ENCODE measurements around the gene SLA2.
A peak's percentile ranks its signal among the peaks of the same experiment; 100 is the strongest.
"Not testable (repeated sequence)": the region's sequence is repeated elsewhere in the genome, so short reads cannot be mapped to it uniquely, and the experiment has no call there.

SLA2 gene, protein sequence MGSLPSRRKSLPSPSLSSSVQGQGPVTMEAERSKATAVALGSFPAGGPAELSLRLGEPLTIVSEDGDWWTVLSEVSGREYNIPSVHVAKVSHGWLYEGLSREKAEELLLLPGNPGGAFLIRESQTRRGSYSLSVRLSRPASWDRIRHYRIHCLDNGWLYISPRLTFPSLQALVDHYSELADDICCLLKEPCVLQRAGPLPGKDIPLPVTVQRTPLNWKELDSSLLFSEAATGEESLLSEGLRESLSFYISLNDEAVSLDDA

GRCh38 chr20:36645998-36646397 is at the start of gene SLA2:
TSS of gene SLA2 (minus strand) at chr20:36646196. CDS start at chr20:36641335, 4,861 bp downstream.
- in situ Hi-C loops (cut with HindIII; ENCODE audit: low pct_ligation_motif_present, low pct_unique_long_range_greater_than_20kb, low sequenced_read_pairs), result no loop called here
- no peak for DNase-seq

DNA sequence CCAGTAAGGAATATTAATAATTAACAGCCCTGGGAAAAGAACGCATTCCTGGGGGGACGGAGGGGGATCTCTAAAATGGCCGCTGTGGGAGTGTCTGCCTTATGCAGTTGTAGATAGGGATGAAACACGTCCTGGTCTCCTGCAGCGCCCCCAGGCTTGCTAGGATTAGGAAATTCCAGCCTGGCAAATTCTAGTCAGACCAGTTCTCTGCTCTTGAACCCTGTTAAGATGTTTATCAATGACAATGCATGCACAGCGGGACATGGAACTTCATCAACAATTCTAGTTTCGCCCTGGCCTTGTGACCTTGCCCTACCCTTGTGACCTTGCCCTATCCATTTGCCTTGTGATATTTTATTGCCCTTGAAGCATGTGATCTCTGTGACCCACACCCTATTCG is 49.5 kb upstream of the SLA2 start:
- in situ Hi-C loops (cut with HindIII; ENCODE audit: low pct_ligation_motif_present, low pct_unique_long_range_greater_than_20kb, low sequenced_read_pairs); DNase-seq: not testable (repeated sequence)

DNA sequence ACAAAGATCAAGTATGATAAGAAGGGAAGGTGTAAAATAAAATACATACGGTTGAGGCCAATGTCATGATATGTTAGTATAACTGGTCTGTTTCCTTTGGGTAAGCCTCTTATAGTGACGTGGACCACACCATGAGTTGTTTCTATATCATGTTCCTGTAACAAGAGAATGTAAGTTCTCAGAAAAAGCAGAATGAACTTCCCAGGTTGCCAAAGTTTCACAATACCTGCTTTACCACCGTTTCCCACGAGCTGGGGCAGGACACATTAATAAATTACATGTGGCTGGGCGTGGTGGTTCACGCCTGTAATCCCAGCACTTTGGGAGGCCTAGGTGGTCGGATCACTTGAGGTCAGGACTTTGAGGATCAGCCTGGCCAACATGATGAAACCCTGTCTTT is 42.6 kb upstream of the SLA2 start:
- in situ Hi-C loops (cut with HindIII; ENCODE audit: low pct_ligation_motif_present, low pct_unique_long_range_greater_than_20kb, low sequenced_read_pairs), result no loop called here

DNA sequence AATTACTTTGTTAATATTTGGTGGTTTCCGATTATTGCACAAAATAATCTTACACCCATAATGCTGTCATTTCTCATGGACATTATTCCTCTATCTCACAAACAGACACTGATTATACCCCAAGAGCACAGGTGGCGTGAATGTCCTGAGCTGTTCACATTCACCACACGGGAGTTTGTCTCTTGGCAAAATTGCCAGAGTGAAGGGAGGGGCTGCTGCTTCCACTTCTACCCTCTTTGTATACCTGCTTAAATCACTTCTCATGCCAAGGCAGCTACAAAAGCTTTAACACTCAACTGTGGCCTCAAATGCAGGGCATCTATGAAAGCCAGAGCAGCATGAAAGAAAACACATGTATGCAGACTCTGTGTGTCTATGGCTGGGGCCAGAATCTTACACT is 41.9 kb upstream of the SLA2 start:
- in situ Hi-C loops (cut with HindIII; ENCODE audit: low pct_ligation_motif_present, low pct_unique_long_range_greater_than_20kb, low sequenced_read_pairs), result no loop called here
- no peak for DNase-seq

More for the DNA sequence above, 42.6 kb upstream of the SLA2 start:
- no peak for DNase-seq

- in situ Hi-C loops (cut with HindIII; ENCODE audit: low pct_ligation_motif_present, low pct_unique_long_range_greater_than_20kb, low sequenced_read_pairs), result no loop called here
- no peak for DNase-seq
Measured at GRCh38 chr20:36686944-36687343, 40.9 kb upstream of the SLA2 start.

GRCh38 chr20:36686504-36686903 is 40.5 kb upstream of the SLA2 start:
- no peak for DNase-seq
- in situ Hi-C loops (cut with HindIII; ENCODE audit: low pct_ligation_motif_present, low pct_unique_long_range_greater_than_20kb, low sequenced_read_pairs), result no loop called here

DNA sequence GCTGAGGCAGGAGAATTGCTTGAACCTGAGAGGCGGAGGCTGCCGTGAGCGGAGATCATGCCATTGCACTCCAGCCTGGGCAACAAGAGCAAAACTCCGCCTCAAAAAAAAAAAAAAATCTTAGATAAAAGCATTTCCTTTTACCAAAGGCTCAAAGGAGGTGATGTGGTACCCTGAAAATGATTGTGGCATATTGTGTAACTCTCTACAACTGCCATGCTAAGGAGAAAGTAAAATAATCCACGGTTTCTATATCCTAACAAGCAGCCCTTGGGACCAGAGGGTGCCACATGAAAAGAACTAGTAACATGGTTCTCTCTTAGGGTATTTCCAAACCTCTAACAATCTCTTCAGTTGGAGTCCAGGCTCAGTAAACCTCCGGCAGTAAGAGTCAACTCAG is 38.8 kb upstream of the SLA2 start:
- DNase-seq, result no peak
- in situ Hi-C loops (cut with HindIII; ENCODE audit: low pct_ligation_motif_present, low pct_unique_long_range_greater_than_20kb, low sequenced_read_pairs), result no loop called here

DNA sequence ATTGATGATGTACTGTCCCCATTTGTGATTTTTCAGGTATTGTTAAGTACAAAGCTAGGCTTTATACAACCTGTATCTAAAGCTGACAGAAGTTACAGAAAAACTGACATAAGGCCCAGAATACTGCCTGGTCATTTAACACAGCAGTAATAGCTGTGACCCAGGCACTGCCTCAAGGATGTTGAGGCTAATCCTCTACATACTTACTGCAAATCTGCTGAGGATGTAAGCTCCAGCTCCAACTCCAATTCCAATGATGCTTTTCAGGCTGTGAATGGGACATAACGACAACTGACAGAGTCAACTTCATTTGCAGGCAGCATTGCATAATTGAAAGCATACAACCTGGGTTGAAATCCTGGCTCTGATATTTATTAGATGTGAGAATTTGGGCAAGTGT is 36.3 kb upstream of the SLA2 start:
- in situ Hi-C loops (cut with HindIII; ENCODE audit: low pct_ligation_motif_present, low pct_unique_long_range_greater_than_20kb, low sequenced_read_pairs), result no loop called here
- no peak for DNase-seq

DNA sequence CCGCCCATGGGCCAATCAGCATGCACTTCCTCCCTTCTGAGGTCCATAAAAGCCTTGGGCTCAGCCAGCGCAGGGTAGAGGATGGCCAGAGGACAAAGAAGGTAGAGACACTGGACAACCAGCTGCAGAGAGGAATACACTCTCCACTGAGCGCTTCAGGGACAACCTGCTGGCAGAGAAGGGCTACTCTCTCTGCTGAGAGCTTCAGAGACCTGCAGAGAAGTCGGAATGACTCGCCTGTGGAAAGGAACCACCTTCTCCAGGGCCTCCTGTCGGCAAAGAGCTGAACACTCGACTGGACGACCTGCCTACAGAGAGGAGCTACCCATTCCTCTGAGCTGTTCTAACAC is 31.4 kb upstream of the SLA2 start:
- no peak for DNase-seq
- in situ Hi-C loops (cut with HindIII; ENCODE audit: low pct_ligation_motif_present, low pct_unique_long_range_greater_than_20kb, low sequenced_read_pairs), result no loop called here

GRCh38 chr20:36676701-36677421 is 30.9 kb upstream of the SLA2 start:
- DNase-seq, result peak; percentile 2
- in situ Hi-C loops (cut with HindIII; ENCODE audit: low pct_ligation_motif_present, low pct_unique_long_range_greater_than_20kb, low sequenced_read_pairs), result no loop called here

DNA sequence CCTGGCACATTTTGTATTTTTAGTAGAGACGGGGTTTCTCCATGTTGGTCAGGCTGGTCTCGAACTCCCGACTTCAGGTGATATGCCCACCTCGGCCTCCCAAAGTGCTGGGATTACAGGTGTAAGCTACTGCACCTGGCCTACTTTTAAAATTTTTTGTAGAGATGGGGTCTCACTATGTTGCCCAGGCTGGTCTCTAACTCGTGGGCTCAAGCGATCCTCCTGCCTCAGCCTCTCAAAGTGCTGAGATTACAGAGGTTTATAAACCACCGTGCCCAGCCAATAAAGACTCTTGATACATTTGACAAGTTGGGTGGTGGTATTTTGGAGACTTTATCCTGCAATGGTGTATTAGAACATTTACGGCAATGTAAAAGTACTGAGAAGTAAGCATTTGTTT is 29.5 kb upstream of the SLA2 start:
- in situ Hi-C loops (cut with HindIII; ENCODE audit: low pct_ligation_motif_present, low pct_unique_long_range_greater_than_20kb, low sequenced_read_pairs); DNase-seq: not testable (repeated sequence)

- in situ Hi-C loops (cut with HindIII; ENCODE audit: low pct_ligation_motif_present, low pct_unique_long_range_greater_than_20kb, low sequenced_read_pairs), result no loop called here
- no peak for DNase-seq
Measured at GRCh38 chr20:36672991-36673390, 27.0 kb upstream of the SLA2 start.

DNA sequence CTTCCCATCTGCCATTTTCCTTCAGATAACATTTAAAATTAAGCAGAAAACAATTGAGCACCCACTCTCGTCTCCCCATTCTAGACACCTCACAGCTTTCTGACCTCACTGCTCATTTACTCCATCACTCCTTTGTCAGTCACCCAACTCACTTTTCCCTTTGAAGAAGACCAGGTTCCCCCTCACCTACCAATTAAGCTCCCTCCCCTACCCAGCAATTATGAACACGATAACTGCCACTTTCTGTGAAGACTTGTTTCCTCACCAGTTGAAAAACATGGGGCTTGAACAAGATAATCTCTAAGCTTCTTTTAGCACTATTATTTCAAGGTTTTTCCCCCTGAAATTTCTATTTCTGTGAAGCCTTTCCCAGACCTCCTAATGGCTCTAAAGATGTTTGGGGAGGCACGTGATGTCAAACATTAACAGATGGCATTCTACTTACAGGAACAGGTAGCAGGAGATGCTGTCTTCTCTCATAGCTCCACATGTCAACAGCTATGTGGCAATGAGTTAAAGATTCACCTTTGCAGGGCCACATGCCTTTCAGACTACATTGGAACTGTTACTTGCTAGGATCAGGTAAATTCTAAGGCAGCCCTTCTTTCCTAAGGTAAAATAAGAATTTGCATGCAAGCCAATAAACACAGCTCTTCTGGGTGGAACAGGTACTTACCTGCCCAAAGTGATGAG is 24.8 kb upstream of the SLA2 start:
- in situ Hi-C loops (cut with HindIII; ENCODE audit: low pct_ligation_motif_present, low pct_unique_long_range_greater_than_20kb, low sequenced_read_pairs), result no loop called here
- no peak for DNase-seq

- DNase-seq, result peak; percentile 8
- in situ Hi-C loops (cut with HindIII; ENCODE audit: low pct_ligation_motif_present, low pct_unique_long_range_greater_than_20kb, low sequenced_read_pairs), result no loop called here
Measured at GRCh38 chr20:36666181-36666740, 20.3 kb upstream of the SLA2 start.

- in situ Hi-C loops (cut with HindIII; ENCODE audit: low pct_ligation_motif_present, low pct_unique_long_range_greater_than_20kb, low sequenced_read_pairs), result no loop called here
- DNase-seq, result no peak
Measured at GRCh38 chr20:36663031-36663430, 17.0 kb upstream of the SLA2 start.

DNA sequence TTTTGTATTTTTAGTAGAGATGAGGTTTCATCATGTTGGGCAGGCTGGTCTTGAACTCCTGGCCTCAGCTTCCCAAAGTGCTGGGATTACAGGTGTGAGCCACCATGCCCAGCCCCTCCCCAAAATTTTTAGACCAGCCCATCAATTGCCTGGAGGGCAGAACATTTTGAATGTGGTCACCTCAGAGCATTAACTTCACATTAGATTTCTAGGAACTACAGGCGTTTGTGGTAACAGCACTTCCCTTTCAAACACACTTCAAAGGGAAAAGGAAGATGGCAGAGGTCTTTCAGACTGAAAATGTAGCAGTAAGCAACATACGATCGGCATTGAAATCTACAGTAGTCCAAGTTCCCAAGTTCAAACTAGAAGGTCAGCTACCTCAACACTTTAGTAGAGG is 12.3 kb upstream of the SLA2 start:
- in situ Hi-C loops (cut with HindIII; ENCODE audit: low pct_ligation_motif_present, low pct_unique_long_range_greater_than_20kb, low sequenced_read_pairs), result no loop called here
- DNase-seq, result no peak

- DNase-seq, result no peak
- in situ Hi-C loops (cut with HindIII; ENCODE audit: low pct_ligation_motif_present, low pct_unique_long_range_greater_than_20kb, low sequenced_read_pairs), result no loop called here
Measured at GRCh38 chr20:36656733-36657132, 10.7 kb upstream of the SLA2 start.

GRCh38 chr20:36655004-36655403 is 9.0 kb upstream of the SLA2 start:
- in situ Hi-C loops (cut with HindIII; ENCODE audit: low pct_ligation_motif_present, low pct_unique_long_range_greater_than_20kb, low sequenced_read_pairs), result no loop called here
- no peak for DNase-seq

DNA sequence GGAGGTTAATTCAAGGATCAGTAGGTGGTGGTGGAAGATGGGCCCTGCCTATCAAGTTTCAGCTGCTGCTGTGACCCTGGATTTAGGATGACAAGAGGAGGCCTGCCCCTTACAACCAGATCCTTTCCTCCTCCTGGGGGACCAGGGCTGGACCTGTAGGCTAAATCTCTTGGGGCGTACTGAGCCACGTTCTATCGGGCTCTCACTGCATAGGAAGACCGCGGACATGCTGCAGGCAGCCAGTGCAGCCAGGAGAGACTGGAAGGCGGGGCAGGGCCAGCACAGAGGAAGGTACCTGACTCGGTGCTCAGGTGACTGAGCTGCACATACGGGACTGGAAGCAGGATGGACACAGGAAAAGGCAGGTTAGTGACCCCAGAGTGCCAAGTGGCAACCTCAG is 8.5 kb upstream of the SLA2 start:
- no peak for DNase-seq
- in situ Hi-C loops (cut with HindIII; ENCODE audit: low pct_ligation_motif_present, low pct_unique_long_range_greater_than_20kb, low sequenced_read_pairs), result no loop called here

All from ACHN (cell line).